A549 treated with CORT108297 at 1 μM for 4 hours (cell line): ENCODE results near the gene PSMD11. TPM values are rescaled to one million over a fixed set of nuclear protein-coding genes. Genes with fewer than 3 reads are reported as not detected.

ENCODE experiments used
- total RNA-seq: library from RNA; stranded (reverse); fragments of 200-300 nt; extraction: Qiagen RNA extraction; gene quantifications from 5 replicates; pipeline ENCODE4 v1.2.3, GENCODE V29; 2022

The PSMD11 gene
- 174 to 248 TPM (median 176 TPM) in 5 replicates for total RNA-seq

GRCh38 chr17:32444301-32445073 lies at the start of gene PSMD11:
PSMD11 (plus strand) TSS chr17:32444510; CDS start chr17:32444524, 14 bp downstream.

GRCh38 chr17:32486701-32487472 lies 42.6 kb downstream of the PSMD11 start, which contains the start of gene CDK5R1:
CDK5R1 (plus strand) TSS chr17:32486993; CDS start chr17:32487621, 628 bp downstream.

Other genes with a start within 250 kb of the PSMD11 start
- gene RHBDL3, start 178.7 kb upstream of the PSMD11 start, total RNA-seq = 2.5 to 6.0 TPM (median 4.4 TPM) in 5 replicates
- 25.7 to 28.8 TPM (median 28.1 TPM) in 5 replicates for gene C17orf75, start 102.3 kb upstream of the PSMD11 start, total RNA-seq
- gene ZNF207, start 94.4 kb upstream of the PSMD11 start, total RNA-seq = 233 to 261 TPM (median 242 TPM) in 5 replicates
- gene CDK5R1, start 42.5 kb downstream of the PSMD11 start, total RNA-seq = 2.5 to 3.9 TPM (median 3.8 TPM) in 5 replicates